ENCODE data around the gene KRT24. TPM values are rescaled to one million over a fixed set of nuclear protein-coding genes. Genes with fewer than 3 reads are reported as not detected.

KRT24 gene
- total RNA-seq, 4 donors from 2014 or later: 0.64 to 13.5 (median 4.9) TPM; not detected in 1

- no peak overlapping the region for H3K27ac ChIP-seq
- no peaks in the 10 kb centered on the region for H3K9me3 ChIP-seq
- H3K27me3 ChIP-seq: peaks cover 29% of the 10 kb centered on the region
- DNase-seq: no peak
- WGBS, 2 donors (ENCODE audit: low coverage in 1 of 2): 43 to 74% methylated on average over 4 of the region's 4 CpGs
- TF ChIP-seq POLR2AphosphoS5 (IDR thresholded peaks at IDR 0.05): no peak
- H3K4me1 ChIP-seq: no peaks in the 10 kb centered on the region
- in situ Hi-C loops (cut with MboI; ENCODE audit: low pct_ligation_motif_present in 1 of 4, low pct_unique_long_range_greater_than_20kb in 1 of 4, low sequenced_read_pairs in 3 of 4) (no loop called here), intact Hi-C loops (cut with DNase I; ENCODE audit: low total_unique reads) (no loop called here)
- H3K36me3 ChIP-seq: no peaks in the 10 kb centered on the region
- no peak overlapping the region for H3K4me3 ChIP-seq
Observed at GRCh38 chr17:40705584-40705983, 2.0 kb upstream of the KRT24 start.

DNA sequence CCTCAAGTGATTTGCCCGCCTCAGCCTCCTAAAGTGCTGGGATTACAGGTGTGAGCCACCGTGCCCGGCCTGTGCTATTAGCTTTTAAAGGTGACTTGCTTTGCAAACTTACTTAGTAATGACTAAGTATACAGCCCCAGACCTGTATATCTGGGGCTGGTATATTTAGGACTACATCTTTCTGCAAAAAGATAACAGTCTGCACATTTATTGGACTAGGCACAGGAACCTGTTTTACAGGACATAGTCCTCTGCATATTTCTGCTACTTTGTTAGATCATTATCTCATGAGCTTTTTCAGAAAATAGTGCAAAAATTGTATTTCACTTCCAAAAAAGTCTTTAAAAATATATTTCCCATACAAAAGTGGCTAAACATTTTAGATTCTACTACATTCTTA is 1.3 kb downstream of the KRT24 start:
- H3K27ac ChIP-seq: no peak overlapping the region
- no peaks in the 10 kb centered on the region for H3K9me3 ChIP-seq
- intact Hi-C loops (cut with DNase I; ENCODE audit: low total_unique reads) (no loop called here), in situ Hi-C loops (cut with MboI; ENCODE audit: low pct_ligation_motif_present in 1 of 4, low pct_unique_long_range_greater_than_20kb in 1 of 4, low sequenced_read_pairs in 3 of 4) (no loop called here)
- no peak for TF ChIP-seq CTCF (IDR thresholded peaks at IDR 0.05)
- TF ChIP-seq EP300 (IDR thresholded peaks at IDR 0.05; ENCODE audit: low read depth): no peak
- no peak for TF ChIP-seq POLR2A (IDR thresholded peaks at IDR 0.05)
- TF ChIP-seq POLR2AphosphoS5 (IDR thresholded peaks at IDR 0.05): no peak
- 84% methylated on average over 3 of the region's 3 CpGs; no CpG with 5 or more reads in 1 of the 2 donors for WGBS, 2 donors (ENCODE audit: low coverage in 1 of 2)
- H3K36me3 ChIP-seq: no peaks in the 10 kb centered on the region
- no peak overlapping the region for H3K4me3 ChIP-seq
- H3K27me3 ChIP-seq: peaks cover 41% of the 10 kb centered on the region
- H3K4me1 ChIP-seq: no peaks in the 10 kb centered on the region
- no peak for DNase-seq

DNA sequence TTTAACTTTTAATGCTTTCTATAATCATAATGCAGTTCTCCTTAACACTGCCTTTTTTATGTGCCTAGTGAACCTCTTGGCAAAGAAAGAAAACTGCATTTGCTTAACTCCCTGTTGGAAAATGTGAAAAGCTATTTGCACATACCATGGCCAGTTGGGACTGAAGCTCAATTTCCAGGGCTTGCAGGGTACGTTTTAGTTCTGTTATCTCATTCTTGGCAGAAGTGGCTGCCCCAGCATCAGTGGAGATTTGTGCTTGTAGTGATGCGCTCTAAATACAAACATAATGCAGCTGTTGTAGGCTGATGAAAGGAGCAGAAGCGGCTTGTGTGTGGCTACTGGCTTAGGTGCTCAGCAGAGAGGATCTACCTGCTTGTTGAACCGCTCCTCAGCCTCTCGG is 3.7 kb downstream of the KRT24 start:
- TF ChIP-seq POLR2AphosphoS5 (IDR thresholded peaks at IDR 0.05) (no peak), POLR2A (IDR thresholded peaks at IDR 0.05) (no peak), EP300 (IDR thresholded peaks at IDR 0.05; ENCODE audit: low read depth) (no peak)
- no peak overlapping the region for H3K4me3 ChIP-seq
- H3K36me3 ChIP-seq: no peaks in the 10 kb centered on the region
- in situ Hi-C loops (cut with MboI; ENCODE audit: low pct_ligation_motif_present in 1 of 4, low pct_unique_long_range_greater_than_20kb in 1 of 4, low sequenced_read_pairs in 3 of 4) (no loop called here), intact Hi-C loops (cut with DNase I; ENCODE audit: low total_unique reads) (no loop called here)
- peaks cover 0 to 14% (median 0%) of the 10 kb centered on the region in 4 donors for H3K4me1 ChIP-seq
- no peaks in the 10 kb centered on the region for H3K9me3 ChIP-seq
- no peak overlapping the region for H3K27ac ChIP-seq
- no peak for DNase-seq
- H3K27me3 ChIP-seq: peaks cover 33% of the 10 kb centered on the region
- 66 to 71% methylated on average over 3 to 5 of the region's 5 CpGs for WGBS, 2 donors (ENCODE audit: low coverage in 1 of 2)

DNA sequence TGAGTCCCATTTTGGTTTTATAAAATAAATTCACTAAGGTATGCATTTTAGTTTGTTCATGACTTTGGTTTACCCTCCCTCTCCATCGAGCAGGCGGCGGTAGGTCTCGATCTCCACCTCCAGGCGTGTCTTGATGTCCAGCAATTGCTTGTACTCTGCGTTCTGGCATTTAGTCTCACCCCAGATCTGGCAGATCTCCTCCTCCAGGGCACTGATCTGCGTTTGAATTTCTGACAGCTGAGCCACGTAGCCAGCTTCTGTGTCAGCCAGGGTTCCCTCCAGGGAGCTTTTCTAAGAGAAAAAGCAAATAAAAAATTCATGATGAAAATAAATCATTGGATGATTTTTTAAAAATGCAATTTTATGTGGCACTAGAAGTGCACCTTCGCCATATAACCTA is 4.2 kb downstream of the KRT24 start:
- Histone ChIP-seq H3K27me3 (peaks cover 28% of the 10 kb centered on the region), H3K9me3 (no peaks in the 10 kb centered on the region), H3K27ac (no peak overlapping the region), H3K4me3 (no peak overlapping the region), H3K4me1 (peaks cover 0 to 14% (median 0%) of the 10 kb centered on the region in 4 donors), H3K36me3 (no peaks in the 10 kb centered on the region)
- 61 to 78% methylated on average over 9 of the region's 9 CpGs for WGBS, 2 donors (ENCODE audit: low coverage in 1 of 2)
- no peak for DNase-seq
- TF ChIP-seq CTCF (IDR thresholded peaks at IDR 0.05) (no peak), POLR2AphosphoS5 (IDR thresholded peaks at IDR 0.05) (no peak), POLR2A (IDR thresholded peaks at IDR 0.05) (no peak), EP300 (IDR thresholded peaks at IDR 0.05; ENCODE audit: low read depth) (no peak)
- in situ Hi-C loops (cut with MboI; ENCODE audit: low pct_ligation_motif_present in 1 of 4, low pct_unique_long_range_greater_than_20kb in 1 of 4, low sequenced_read_pairs in 3 of 4) (no loop called here), intact Hi-C loops (cut with DNase I; ENCODE audit: low total_unique reads) (no loop called here)

DNA sequence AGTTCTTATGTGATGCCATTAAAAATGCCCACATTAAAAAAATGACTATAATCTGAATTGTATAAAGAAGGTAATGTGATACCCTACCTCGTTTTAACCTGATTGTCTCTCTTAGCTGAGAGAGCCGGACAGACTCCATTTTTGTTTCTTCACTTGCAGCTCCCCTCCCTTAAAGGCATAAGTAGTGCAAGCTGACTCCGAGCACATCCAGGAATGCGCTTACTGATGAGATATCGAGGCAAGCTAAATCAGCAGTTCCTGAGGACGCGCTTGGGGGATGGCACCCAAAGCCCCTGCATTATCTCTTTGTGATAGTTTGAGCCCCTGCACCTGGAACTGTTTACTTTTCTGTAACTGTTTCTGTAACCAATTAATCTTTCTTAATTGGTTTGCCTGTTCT is 6.3 kb downstream of the KRT24 start:
- in situ Hi-C loops (cut with MboI; ENCODE audit: low pct_ligation_motif_present in 1 of 4, low pct_unique_long_range_greater_than_20kb in 1 of 4, low sequenced_read_pairs in 3 of 4): no loop called here
- no peak overlapping the region for H3K4me3 ChIP-seq
- H3K27ac ChIP-seq: no peak overlapping the region

GRCh38 chr17:40696651-40697072 is 6.9 kb downstream of the KRT24 start:
- Histone ChIP-seq H3K9me3 (no peaks in the 10 kb centered on the region), H3K4me3 (no peak overlapping the region), H3K36me3 (no peaks in the 10 kb centered on the region), H3K27me3 (peaks cover 25% of the 10 kb centered on the region), H3K4me1 (peaks cover 0 to 14% (median 0%) of the 10 kb centered on the region in 4 donors), H3K27ac (no peak overlapping the region)
- 52% methylated on average over 3 of the region's 3 CpGs; no CpG with 5 or more reads in 1 of the 2 donors for WGBS, 2 donors (ENCODE audit: low coverage in 1 of 2)
- TF ChIP-seq POLR2AphosphoS5 (IDR thresholded peaks at IDR 0.05) (no peak), EP300 (IDR thresholded peaks at IDR 0.05; ENCODE audit: low read depth) (no peak)
- DNase-seq: no peak
- in situ Hi-C loops (cut with MboI; ENCODE audit: low pct_ligation_motif_present in 1 of 4, low pct_unique_long_range_greater_than_20kb in 1 of 4, low sequenced_read_pairs in 3 of 4): no loop called here
- intact Hi-C loops (cut with DNase I; ENCODE audit: low total_unique reads): no loop called here

More for the DNA sequence above, 6.3 kb downstream of the KRT24 start:
- no peaks in the 10 kb centered on the region for H3K9me3 ChIP-seq
- no peak for DNase-seq
- peaks cover 24% of the 10 kb centered on the region for H3K27me3 ChIP-seq
- 65 to 71% methylated on average over 7 of the region's 7 CpGs for WGBS, 2 donors (ENCODE audit: low coverage in 1 of 2)
- no peaks in the 10 kb centered on the region for H3K36me3 ChIP-seq
- intact Hi-C loops (cut with DNase I; ENCODE audit: low total_unique reads): no loop called here
- H3K4me1 ChIP-seq: peaks cover 0 to 14% (median 0%) of the 10 kb centered on the region in 4 donors
- TF ChIP-seq POLR2AphosphoS5 (IDR thresholded peaks at IDR 0.05) (no peak), EP300 (IDR thresholded peaks at IDR 0.05; ENCODE audit: low read depth) (no peak)

All from transverse colon (tissue), 4 donors.